Neural progenitor cell (in vitro differentiated cells): Measurements from ENCODE around the gene METTL16. TPM values are rescaled to one million over a fixed set of nuclear protein-coding genes. Genes with fewer than 3 reads are reported as not detected.

Experiments used
- DNase-seq: peaks from one replicate; pipeline ENCODE4 v3.0.0-alpha.2; 2016; ENCODE audit warnings: low spot score
- H2AFZ ChIP-seq: fragments of 200-600 bp; sonication (generic); replicated peaks from 2 replicates; pipeline ENCODE4 v1.6.1; 2016; ENCODE audit warnings: antibody characterized with exemption
- H3F3A ChIP-seq: fragments of 200-600 bp; sonication (generic); 2 replicates; pipeline ENCODE4 v1.6.1; 2016; ENCODE audit warnings: antibody characterized with exemption, low read depth
- H3K27ac ChIP-seq: fragments of 200-600 bp; sonication (generic); 2 replicates; pipeline ENCODE4 v1.5.1; 2016; ENCODE audit warnings: mild to moderate bottlenecking
- H3K27me3 ChIP-seq: fragments of 200-600 bp; sonication (generic); 2 replicates; pipeline ENCODE4 v1.6.1; 2016; ENCODE audit warnings: mild to moderate bottlenecking, moderate library complexity
- H3K36me3 ChIP-seq: fragments of 200-600 bp; sonication (generic); 2 replicates; pipeline ENCODE4 v1.5.1; 2016
- H3K4me1 ChIP-seq: fragments of 200-600 bp; sonication (generic); 2 replicates; pipeline ENCODE4 v1.6.1; 2016; ENCODE audit warnings: mixed run types
- H3K4me2 ChIP-seq: fragments of 200-600 bp; sonication (generic); 2 replicates; pipeline ENCODE4 v1.6.1; 2016
- H3K4me3 ChIP-seq: fragments of 200-600 bp; sonication (generic); 2 replicates; pipeline ENCODE4 v1.5.1; 2016
- H3K79me2 ChIP-seq: fragments of 200-600 bp; sonication (generic); 2 replicates; pipeline ENCODE4 v1.6.1; 2016; ENCODE audit warnings: low read depth
- H3K9ac ChIP-seq: fragments of 200-600 bp; sonication (generic); 2 replicates; pipeline ENCODE4 v1.6.1; 2016
- H3K9me3 ChIP-seq: fragments of 200-600 bp; sonication (generic); 2 replicates; pipeline ENCODE4 v1.5.1; 2016; ENCODE audit warnings: low read depth
- H4K20me1 ChIP-seq: fragments of 200-600 bp; sonication (generic); 2 replicates; pipeline ENCODE4 v1.6.1; 2016; ENCODE audit warnings: low read depth
- H3K27ac Mint-ChIP-seq: 3 replicates; pipeline ENCODE4 v1.8.0; 2021; ENCODE audit warnings: mixed read lengths
- H3K27me3 Mint-ChIP-seq: 2 replicates; pipeline ENCODE4 v1.8.0; 2022; ENCODE audit warnings: low read depth, mild to moderate bottlenecking, inconsistent platforms, moderate library complexity, mixed read lengths; ENCODE audit not compliant: insufficient read depth
- H3K36me3 Mint-ChIP-seq: 3 replicates; pipeline ENCODE4 v1.8.0; 2021; ENCODE audit warnings: mixed read lengths
- H3K4me1 Mint-ChIP-seq: 3 replicates; pipeline ENCODE4 v1.8.0; 2021; ENCODE audit warnings: mixed read lengths
- H3K4me3 Mint-ChIP-seq: 3 replicates; pipeline ENCODE4 v1.8.0; 2021; ENCODE audit warnings: mild to moderate bottlenecking, moderate library complexity, mixed read lengths
- H3K9me3 Mint-ChIP-seq: 3 replicates; pipeline ENCODE4 v1.8.0; 2020; ENCODE audit warnings: mixed read lengths
- EZH2 ChIP-seq: fragments of 200-600 bp; sonication (generic); IDR thresholded peaks from 2 replicates; pipeline ENCODE4 v1.6.1; 2017; ENCODE audit warnings: antibody characterized with exemption, mild to moderate bottlenecking, moderate library complexity
- EZH2phosphoT487 ChIP-seq: fragments of 200-600 bp; sonication (generic); IDR thresholded peaks from 2 replicates; pipeline ENCODE4 v1.6.1; 2017; ENCODE audit warnings: antibody characterized with exemption
- total RNA-seq: library from RNA; depleted of rRNA; stranded (reverse); fragments of >200 nt; gene quantifications from 2 replicates; pipeline ENCODE4 v1.2.3, GENCODE V29; 2015; ENCODE audit warnings: low replicate concordance
- TF ChIP-seq, protein P1 (sequence below): fragments of 200-600 bp; sonication (generic); IDR thresholded peaks from 2 replicates; pipeline ENCODE4 v1.5.1; 2017; ENCODE audit warnings: antibody characterized with exemption, mild to moderate bottlenecking

The METTL16 gene
- total RNA-seq, 1 donor from 2014 or later: 40.0 TPM

DNA sequence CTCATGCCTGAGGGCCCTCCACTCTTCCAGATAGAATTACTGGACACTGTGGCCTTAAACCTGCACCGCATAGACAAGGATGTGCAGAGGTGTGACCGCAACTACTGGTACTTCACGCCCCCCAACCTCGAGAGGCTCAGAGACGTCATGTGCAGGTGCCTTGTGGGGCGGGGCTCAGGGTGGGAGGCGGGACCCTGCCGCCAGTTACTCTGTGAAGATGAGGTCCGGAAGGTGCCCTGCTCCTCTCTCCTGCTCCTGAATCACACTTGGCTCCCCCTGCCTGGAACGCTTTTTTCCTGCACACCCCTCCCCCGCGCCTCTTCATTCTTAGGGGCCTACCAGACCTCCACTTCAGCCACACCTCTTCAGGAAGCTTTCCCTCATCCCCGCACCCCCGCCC, 135.6 kb downstream of the METTL16 start:
- Mint-ChIP-seq H3K4me1 (peaks cover 2% of the 10 kb centered on the region), H3K36me3 (peaks cover 7% of the 10 kb centered on the region)
- no peak for DNase-seq

DNA sequence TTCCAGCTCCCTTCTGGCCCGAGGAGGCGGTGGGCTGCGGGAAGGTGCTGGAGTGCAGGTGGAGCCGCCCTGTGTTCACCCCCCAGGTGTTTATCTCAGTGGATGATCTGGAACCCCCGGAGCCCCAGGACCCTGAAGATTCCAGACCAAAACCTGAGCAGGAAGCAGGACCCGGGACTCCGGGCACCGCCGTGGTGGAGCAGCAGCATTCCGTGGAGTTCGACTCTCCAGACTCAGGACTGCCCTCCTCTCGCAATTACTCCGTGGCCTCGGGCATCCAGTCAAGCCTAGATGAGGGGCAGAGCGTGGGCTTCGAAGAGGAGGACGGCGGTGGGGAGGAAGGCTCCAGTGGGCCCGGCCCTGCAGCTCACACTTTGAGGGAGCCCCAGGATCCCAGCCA, 136.3 kb downstream of the METTL16 start:
- Histone ChIP-seq H3K27ac (no peak overlapping the region), H3K79me2 (no peaks in the 10 kb centered on the region), H3K9ac (no peak overlapping the region), H3K9me3 (no peaks in the 10 kb centered on the region), H4K20me1 (no peaks in the 10 kb centered on the region), H3K4me2 (no peak overlapping the region), H3F3A (no peaks in the 10 kb centered on the region), H2AFZ (no peak overlapping the region), H3K4me3 (no peak overlapping the region), H3K4me1 (no peaks in the 10 kb centered on the region), H3K36me3 (no peaks in the 10 kb centered on the region), H3K27me3 (no peaks in the 10 kb centered on the region)
- DNase-seq: no peak
- TF ChIP-seq EZH2 (no peak), EZH2phosphoT487 (no peak)
- TF ChIP-seq, protein P1, sequence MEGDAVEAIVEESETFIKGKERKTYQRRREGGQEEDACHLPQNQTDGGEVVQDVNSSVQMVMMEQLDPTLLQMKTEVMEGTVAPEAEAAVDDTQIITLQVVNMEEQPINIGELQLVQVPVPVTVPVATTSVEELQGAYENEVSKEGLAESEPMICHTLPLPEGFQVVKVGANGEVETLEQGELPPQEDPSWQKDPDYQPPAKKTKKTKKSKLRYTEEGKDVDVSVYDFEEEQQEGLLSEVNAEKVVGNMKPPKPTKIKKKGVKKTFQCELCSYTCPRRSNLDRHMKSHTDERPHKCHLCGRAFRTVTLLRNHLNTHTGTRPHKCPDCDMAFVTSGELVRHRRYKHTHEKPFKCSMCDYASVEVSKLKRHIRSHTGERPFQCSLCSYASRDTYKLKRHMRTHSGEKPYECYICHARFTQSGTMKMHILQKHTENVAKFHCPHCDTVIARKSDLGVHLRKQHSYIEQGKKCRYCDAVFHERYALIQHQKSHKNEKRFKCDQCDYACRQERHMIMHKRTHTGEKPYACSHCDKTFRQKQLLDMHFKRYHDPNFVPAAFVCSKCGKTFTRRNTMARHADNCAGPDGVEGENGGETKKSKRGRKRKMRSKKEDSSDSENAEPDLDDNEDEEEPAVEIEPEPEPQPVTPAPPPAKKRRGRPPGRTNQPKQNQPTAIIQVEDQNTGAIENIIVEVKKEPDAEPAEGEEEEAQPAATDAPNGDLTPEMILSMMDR: no peak
- Mint-ChIP-seq H3K9me3 (no peaks in the 10 kb centered on the region), H3K36me3 (peaks cover 5% of the 10 kb centered on the region), H3K27me3 (no peaks in the 10 kb centered on the region), H3K4me3 (no peak overlapping the region), H3K27ac (no peak overlapping the region), H3K4me1 (peaks cover 3% of the 10 kb centered on the region)

More for the DNA sequence above, 135.6 kb downstream of the METTL16 start:
- Histone ChIP-seq H2AFZ (no peak overlapping the region), H3K4me1 (no peaks in the 10 kb centered on the region), H3K4me3 (no peak overlapping the region), H3K4me2 (no peak overlapping the region), H3K9ac (no peak overlapping the region), H3K27ac (no peak overlapping the region), H3K9me3 (no peaks in the 10 kb centered on the region), H4K20me1 (no peaks in the 10 kb centered on the region), H3K79me2 (no peaks in the 10 kb centered on the region), H3K36me3 (no peaks in the 10 kb centered on the region), H3F3A (no peaks in the 10 kb centered on the region), H3K27me3 (no peaks in the 10 kb centered on the region)
- TF ChIP-seq EZH2: no peak
- TF ChIP-seq, protein P1: no peak
- TF ChIP-seq EZH2phosphoT487: no peak
- Mint-ChIP-seq H3K9me3 (no peaks in the 10 kb centered on the region), H3K27ac (no peak overlapping the region), H3K27me3 (peaks cover 2% of the 10 kb centered on the region), H3K4me3 (no peak overlapping the region)

DNA sequence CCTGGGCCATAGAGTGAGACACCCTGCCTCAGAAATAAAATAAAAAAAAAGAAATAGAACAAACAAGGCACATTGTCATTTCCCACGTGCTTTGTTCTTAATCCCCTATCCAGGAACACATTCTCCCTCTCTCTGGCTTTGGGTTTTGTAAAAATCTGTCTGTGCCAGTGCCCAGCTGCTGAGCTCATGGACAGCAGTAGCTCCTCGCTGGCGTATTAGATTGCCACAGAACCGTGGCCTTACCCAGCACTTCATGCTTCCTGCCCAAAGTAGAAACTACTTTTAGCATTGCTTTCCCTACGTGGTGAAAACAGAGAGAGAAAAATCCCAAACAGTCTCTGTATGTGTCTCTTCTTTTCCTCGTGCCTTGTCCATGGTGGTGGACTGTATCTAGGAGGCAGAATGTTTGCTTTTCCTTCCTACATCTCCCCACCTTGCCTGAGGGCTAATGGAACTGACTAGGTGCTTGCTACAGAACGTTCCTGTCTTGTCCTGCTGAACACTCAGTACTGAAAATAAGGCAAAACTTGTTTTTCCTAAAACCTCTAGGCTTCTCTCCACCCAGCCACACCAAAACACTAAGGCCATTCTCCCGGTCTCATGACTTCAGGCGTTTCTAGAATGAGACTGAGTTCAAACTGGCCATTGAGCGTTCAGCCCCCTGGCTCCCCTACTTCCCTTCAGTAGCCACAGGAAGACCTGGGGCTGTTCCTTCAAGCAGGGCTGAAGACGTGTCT, 137.0 kb downstream of the METTL16 start:
- H3K27me3 ChIP-seq: no peaks in the 10 kb centered on the region
- no peaks in the 10 kb centered on the region for H3K9me3 Mint-ChIP-seq
- no peak overlapping the region for H3K27ac Mint-ChIP-seq
- H3K9me3 ChIP-seq: no peaks in the 10 kb centered on the region
- no peak overlapping the region for H3K4me3 ChIP-seq
- peaks cover 9% of the 10 kb centered on the region for H3K4me1 Mint-ChIP-seq
- no peak for DNase-seq
- H3K4me2 ChIP-seq: no peak overlapping the region
- no peaks in the 10 kb centered on the region for H3K79me2 ChIP-seq
- no peak overlapping the region for H2AFZ ChIP-seq
- H3K27me3 Mint-ChIP-seq: peaks cover 2% of the 10 kb centered on the region
- no peaks in the 10 kb centered on the region for H3F3A ChIP-seq
- peaks cover 5% of the 10 kb centered on the region for H3K36me3 Mint-ChIP-seq
- no peak overlapping the region for H3K4me3 Mint-ChIP-seq
- peak overlapping the region; percentile 0 for H3K9ac ChIP-seq
- H3K4me1 ChIP-seq: peaks cover 4% of the 10 kb centered on the region
- H3K36me3 ChIP-seq: no peaks in the 10 kb centered on the region
- no peaks in the 10 kb centered on the region for H4K20me1 ChIP-seq
- TF ChIP-seq EZH2phosphoT487 (no peak), EZH2 (no peak)
- H3K27ac ChIP-seq: no peak overlapping the region

DNA sequence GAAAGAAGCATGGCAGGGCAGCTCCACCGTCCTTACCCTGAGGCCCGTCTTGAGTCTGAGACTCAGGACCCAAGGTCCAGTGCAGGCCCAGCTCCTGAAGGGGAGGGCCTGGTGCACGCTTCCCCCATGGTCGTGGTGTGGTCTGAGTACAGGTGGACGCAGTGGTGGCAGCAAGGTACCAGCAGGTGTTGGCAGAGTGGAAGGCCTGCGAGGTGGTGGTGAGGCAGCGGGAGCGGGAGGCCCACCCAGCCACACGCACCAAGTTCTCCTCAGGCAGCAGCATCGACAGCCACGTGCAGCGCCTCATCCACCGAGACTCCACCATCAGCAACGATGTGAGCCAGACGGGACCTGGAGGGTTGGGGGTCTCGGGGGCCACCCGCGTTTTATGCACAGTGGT, 138.5 kb downstream of the METTL16 start:
- Mint-ChIP-seq H3K27ac (no peak overlapping the region), H3K4me3 (no peak overlapping the region), H3K36me3 (peaks cover 1% of the 10 kb centered on the region), H3K4me1 (peaks cover 15% of the 10 kb centered on the region), H3K9me3 (no peaks in the 10 kb centered on the region), H3K27me3 (peaks cover 2% of the 10 kb centered on the region)
- Histone ChIP-seq H3K27me3 (no peaks in the 10 kb centered on the region), H3K79me2 (no peaks in the 10 kb centered on the region), H3F3A (no peaks in the 10 kb centered on the region), H3K4me3 (no peak overlapping the region), H4K20me1 (no peaks in the 10 kb centered on the region), H3K36me3 (no peaks in the 10 kb centered on the region), H3K4me1 (peaks cover 10% of the 10 kb centered on the region), H3K27ac (no peak overlapping the region), H3K4me2 (no peak overlapping the region), H2AFZ (no peak overlapping the region), H3K9ac (no peak overlapping the region), H3K9me3 (no peaks in the 10 kb centered on the region)
- no peak for TF ChIP-seq EZH2
- TF ChIP-seq, protein P1: no peak
- no peak for TF ChIP-seq EZH2phosphoT487
- no peak for DNase-seq
